Measurements from ENCODE around the gene ZFAND3.

The ZFAND3 gene

DNA sequence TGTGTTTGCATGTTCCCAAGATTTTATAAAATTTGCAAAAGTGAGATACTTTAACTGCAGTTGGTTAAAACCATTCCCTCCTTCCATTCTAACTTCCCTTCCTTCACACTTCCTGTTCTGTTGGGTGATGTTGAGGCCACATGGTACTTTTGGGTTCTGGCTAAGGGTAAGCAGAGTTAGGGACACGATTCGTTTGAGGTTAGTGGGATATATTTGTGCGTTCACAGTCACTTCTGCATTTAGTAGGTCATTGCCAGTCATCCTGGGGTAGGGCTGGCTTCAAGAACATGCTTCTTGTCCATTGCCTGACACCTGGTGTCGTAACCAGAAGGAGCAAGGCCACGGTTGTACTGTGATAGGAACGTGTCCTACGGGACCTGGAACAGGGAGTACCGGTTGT lies 340.1 kb downstream of the ZFAND3 start:
- FAIRE-seq: no peak

DNA sequence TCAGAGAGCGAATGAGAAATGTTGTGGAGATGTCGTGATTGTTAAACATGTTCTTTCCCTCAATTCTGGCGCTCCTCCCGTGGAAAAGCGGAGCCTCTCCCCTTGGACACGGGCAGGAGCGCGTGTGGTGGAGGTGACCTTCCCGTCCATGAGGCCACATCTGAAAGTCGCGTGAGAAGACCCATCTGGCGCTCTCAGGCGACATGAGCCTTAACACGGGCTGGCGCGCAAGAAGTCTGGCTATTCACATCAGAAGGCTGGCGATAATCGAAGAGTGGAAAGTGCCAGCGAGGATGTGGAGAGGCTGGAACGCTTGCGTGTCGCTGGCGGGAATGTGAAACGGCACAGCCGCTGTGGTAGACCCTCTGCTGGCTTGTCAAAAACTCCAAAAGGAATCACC lies 341.3 kb downstream of the ZFAND3 start:
- FAIRE-seq: no peak

DNA sequence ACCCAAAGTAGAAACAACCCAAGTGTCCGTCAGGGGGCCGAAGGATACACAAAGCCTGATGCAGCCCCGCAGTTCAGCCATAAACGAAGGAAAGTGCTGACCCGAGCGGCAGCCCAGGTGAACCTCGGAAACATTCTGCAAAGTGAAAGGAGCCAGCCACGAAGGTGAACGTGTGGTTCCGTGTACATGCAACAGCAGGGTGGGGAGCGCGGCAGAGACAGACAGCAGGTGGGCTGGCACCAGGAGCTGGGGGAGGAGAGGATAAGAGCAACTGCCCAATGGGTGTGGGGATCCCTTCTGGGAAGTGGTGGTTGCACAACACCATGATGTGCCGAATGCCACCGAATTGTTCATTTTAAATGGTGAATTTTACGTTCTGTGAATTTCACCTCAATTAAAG lies 341.8 kb downstream of the ZFAND3 start:
- FAIRE-seq: no peak

DNA sequence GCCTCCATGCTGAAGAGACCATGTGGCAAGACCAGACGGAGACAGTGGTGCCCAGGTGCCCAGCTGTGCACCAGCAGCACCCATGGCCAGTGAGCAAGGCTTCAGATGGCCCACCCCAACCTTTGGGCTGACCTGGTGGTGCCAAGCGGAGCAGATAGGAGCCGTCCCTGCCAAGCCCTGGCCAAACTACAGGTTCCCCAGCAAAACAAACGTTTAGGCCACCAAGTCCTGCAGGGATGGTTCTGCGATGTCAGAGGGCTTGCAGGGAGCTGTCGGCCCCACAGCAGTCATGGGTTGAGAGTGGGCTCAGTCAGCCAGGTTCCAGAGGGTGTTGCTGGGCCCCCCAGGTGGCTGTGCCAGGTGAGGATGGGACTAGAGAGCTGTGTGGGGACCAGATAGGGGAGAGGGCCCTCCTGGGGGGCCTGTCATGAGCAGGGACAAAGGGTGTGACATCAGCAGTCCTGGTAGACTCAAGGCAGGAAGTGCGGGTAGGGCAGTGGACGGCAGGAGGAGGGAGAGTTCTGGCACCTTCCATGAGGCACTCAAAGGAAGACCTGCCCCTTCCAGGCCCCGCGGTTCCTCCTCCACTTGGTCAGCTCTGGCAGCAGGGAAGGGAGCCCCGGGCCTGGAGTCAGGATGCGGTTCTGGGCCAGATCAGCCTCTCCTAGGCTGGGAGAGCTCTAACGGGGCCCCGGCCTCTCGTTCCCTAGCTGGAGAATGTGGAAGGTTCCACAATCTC lies 342.4 kb downstream of the ZFAND3 start:
- FAIRE-seq: no peak

DNA sequence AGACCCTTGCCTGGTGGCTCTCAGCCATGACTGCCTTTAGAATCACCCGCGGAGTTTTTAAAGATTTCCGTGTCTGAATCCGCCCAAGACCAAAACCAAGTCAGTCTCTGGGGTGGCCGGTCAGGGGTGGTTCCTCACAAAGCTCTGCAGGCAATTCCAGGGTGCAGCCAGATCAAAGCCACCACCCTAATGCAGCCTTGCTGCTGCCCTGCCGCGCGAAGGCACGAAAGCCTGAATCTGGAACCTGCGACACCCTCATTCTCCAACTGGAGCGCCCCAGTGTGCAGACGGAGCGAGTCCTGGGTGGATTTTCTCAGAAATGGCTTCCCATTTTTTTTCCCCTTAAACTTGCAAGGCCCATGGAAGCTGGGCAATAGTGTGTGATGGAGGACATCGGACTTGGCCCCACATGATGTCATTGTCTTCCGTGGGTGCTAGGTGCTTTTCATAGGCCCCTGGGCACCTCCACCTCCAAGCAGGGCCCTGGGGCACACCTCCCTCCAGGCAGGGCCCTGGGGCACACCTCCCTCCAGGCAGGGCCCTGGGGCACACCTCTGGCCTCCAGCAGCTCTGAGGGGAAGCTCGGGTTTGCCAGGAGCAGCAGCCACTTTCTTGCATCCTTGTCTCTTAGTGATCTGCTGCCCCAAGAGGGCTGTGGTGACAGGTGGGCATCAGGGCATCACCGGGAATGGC lies 343.1 kb downstream of the ZFAND3 start:
- FAIRE-seq: no peak

DNA sequence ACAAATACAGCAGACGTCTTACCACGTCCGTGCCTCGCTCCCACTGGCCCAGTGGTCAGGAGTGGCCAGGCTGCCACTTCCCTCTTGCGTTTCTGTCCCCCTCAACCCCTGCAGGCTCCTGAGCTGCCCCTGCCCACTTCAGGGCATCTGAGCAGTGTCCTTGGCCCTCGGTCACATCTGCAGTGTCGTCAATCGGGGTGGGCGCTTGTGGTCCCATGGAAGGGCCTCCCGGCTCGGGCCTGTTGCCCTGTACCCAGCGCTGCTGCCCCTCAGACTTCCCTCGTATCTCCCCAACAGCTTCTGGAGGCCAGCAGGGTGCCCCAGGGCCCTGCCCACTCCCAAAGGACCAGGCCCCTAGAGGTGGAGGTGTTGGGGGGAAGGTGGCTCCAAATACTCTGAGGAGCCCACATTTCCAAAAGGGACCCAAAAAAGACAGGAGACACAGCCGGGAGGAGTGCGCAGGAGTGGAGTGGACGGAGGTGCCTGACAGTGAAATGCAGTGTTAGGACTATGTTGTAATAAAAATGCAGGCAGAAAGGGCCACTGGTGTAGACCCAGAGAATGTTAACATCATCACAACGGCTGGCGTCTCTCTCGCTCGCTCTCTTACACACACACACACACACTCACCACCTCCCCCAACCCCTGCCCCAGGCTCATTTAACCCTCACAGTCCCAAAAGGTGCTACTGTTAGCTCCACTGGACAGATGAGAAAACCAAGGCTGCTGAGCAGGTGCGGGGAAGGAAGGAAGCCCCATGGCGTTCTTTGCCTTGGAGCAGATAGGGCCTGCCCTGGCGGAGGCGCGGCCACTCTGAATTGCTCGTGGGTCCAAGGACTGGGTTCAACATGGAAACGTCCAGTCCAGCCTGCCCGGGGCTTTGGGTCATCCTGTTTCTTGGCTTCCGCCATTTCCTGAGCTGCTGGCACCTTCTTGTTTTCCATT lies 343.9 kb downstream of the ZFAND3 start:
- no peak for FAIRE-seq

DNA sequence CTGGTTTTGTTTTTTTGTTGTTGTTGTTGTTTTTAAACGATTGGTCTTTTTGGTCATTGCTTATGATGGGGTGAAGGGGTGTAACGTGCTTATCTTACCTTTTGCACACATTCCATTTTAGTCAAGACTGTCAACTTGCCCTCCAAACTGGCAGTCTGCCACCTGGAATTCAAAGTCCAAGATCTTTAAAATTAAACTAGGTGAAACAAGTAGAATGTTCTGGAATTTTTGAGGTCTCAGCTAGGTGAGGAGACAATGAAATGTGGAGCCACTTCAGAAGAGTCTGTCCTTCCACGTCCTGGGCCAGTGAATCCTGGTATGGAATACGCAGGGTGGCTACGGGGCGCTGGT lies 344.6 kb downstream of the ZFAND3 start:
- no peak for FAIRE-seq

DNA sequence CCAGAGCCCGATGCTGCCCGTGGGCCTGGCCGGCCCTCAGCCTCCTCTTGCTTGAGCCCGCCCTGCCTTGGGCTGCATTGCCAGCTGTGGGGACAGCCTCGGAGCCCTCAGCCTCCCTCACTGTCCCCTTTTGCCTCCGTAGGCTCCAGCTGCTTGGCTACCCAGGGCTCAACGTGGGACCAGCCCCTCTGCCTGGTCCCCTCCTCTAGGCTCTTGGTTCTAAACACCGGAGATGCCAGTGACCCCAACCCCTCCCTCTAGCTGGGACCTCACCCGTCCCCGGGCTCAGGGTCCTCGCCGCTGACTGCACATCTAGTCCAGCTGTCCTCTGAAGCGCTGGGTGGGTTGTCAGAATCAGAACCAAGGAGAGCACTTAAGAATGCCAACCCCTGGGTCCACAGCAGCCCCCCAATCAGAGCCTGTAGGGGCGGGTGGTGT lies 345.2 kb downstream of the ZFAND3 start:
- FAIRE-seq: no peak

DNA sequence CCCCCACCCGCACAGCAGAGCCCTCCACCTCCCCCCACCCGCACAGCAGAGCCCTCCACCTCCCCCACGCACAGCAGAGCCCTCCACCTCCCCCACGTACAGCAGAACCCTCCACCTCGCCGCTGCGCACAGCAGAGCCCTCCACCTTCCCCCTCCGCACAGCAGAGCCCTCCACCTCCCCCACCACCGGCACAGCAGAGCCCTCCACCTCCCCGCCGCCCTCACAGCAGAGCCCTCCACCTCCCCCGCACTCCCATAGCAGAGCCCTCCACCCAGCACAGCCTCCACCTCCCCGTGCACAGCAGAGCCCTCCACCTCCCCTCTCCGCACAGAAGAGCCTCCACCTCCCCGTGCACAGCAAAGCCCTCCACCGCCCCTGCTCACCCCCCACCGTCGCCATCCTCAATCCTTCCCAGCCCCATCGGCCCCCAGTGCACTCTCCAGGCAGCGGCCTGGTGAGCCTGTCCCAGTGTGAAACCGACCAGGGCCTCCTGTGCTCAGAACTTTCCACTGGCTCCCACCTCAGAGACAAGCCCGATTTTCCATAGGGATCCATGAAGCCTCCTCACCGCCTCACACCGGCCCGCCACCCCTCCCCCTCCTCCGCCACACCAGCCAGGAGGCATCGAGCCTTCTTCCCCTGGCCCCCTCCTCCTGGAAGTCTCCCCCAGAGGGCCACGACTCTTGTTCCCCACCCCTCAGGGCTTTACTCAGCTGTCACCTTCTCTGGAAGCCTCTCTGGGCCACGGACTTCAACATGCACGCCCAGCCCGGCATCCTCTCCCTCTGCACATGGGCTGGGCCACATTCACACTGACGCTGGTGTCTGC lies 347.1 kb downstream of the ZFAND3 start:
- FAIRE-seq: no peak

DNA sequence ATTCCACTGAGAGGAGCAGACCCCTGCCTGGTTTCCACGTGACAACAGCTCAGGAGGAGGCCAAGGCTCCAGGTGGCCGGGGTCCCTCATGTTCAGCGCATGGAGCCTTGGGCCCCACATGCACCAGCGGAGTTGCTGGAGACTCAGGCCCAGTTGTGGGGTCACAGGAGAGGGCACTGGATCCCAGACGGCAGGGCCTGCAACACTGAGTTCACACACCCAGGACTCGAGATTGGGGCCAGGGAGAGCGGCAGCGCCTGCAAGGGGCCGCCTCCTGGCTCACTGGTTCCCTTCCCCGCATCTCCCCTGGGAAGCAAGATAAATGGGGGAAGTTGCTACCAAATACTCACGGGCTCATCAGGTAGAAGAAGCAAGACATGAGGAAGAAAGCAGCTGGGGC lies 348.1 kb downstream of the ZFAND3 start:
- no peak for FAIRE-seq

DNA sequence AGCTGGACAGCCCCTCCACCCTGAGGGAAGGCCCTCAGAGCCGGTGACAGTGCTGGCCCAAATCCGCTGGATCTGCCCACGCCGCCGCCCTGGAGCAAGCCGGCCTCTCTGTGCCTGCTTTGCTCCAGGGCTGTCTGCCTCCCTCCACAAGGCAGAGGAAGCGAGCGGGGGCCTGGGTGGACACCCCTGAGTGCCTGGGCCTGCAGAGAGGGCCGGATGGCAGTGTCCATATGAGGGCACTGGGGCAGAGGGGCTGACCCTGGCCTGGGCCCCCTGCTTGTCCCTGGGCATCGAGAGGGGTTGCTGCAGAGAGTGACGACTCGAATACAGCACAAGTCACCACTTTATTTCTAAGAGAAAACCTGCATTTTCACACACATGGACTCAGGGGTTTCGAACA lies 348.6 kb downstream of the ZFAND3 start:
- no peak for FAIRE-seq

DNA sequence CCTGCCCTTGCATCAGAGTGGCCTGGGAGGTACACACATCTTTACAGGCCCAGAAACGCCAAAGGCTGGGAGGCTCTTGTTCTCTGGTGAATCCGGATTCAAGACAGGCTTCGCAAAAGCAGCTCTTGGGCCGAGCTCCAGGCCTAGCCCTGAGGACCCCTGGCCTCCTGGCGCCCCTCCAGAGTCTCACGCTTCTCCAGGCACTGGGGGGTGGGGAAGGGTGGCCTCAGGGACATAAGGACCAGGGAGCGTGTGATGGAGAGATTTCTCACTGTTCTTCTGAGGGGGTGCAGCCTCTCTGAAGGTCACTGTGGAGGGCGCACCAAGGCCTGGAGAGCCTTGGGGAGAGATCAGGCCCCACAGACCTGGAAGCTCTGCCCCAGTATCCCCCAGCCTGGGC lies 349.2 kb downstream of the ZFAND3 start:
- FAIRE-seq: no peak

DNA sequence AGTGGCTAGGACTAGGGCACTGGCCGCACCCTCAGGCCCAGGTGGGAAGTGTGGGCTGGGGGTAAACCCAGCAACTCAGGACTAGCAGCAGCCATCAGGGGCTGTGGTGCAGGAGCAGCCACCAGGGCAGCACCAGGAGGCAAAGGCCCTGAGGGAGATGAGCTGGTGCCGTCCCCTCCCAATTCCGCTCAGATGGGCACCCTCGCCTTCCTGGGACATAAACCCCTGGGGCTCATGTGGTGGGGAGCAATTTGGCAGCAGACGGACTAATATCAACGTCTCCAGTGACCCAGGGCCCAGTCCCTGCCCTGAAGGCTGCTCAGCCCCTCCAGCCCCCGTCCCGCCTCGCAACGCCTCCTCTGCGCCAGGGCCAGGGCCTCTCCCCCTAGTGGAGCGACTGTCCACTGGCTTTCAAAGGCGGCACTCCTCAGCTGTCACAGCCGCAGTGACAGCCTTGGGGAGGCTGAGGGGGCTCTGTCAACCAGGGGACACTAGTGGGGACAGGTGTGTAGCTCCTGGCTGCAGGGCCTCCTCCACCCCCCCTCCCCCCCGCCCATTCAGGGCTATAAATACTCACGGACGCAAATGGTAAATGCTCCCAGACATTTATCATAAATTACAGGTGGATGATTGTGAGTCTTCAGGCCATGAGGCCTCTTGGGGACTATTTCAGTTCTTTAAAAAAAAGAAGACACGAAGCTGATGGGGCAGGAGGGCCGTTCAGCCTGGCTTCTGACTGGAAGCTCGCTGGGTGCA lies 349.9 kb downstream of the ZFAND3 start:
- no peak for FAIRE-seq

DNA sequence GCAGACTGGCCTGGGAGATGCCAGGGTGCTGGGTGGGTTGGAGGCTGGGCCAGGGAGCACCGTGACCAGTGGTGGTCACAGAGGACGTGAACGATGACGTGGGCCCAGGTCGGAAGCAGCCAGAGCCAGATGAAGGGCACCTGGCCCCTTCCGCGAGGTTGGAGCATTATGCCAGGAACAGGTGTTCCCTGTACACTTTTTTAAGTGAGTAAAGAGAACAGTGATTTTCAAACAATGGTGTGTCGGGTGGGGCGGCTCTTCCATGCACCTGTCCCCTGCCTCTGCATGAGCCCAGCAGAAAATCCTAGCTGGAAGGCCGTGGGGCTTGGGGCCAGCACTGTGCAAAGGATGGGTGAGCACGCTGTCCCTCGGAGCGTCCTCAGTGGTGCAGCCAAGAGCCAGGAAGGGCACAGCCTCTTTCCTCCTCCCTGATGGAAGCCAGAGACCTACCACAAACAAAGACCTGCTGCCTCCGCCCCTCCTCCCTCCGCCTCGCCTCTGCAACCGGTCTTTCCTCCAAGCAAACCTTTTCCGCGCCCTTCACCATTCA lies 350.5 kb downstream of the ZFAND3 start:
- no peak for FAIRE-seq

DNA sequence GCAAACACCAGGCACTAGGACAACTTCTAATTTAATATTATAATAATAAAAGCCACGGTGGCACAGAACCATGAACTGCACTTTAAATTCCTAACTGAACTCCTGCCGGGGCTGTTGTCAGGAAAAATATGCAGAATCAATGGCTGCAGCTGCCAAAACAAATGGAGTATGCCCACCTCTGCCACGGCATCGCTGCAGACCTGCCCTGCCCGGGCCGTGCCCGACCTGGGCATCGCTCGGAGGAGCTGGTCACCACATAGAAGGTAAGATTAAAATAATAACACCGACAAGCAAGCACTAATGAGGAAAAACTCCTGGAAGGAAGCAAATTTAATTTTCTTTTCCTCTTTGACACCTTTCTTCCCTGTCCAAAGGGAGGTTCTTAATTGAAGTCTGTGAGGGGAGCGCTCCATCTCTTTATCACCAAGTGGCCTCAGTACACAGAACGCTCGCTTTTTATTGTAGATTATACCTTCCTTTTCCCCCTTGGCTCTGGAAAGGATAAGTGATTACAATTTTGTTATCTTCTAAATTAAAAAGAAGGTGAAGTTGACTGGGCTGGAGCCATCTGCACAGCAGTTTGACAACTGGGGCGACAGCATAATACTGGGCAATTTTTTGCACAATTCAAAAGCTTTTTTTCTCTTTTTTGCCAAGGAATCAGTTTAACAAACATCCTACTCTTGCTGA lies 351.3 kb downstream of the ZFAND3 start:
- no peak for FAIRE-seq

DNA sequence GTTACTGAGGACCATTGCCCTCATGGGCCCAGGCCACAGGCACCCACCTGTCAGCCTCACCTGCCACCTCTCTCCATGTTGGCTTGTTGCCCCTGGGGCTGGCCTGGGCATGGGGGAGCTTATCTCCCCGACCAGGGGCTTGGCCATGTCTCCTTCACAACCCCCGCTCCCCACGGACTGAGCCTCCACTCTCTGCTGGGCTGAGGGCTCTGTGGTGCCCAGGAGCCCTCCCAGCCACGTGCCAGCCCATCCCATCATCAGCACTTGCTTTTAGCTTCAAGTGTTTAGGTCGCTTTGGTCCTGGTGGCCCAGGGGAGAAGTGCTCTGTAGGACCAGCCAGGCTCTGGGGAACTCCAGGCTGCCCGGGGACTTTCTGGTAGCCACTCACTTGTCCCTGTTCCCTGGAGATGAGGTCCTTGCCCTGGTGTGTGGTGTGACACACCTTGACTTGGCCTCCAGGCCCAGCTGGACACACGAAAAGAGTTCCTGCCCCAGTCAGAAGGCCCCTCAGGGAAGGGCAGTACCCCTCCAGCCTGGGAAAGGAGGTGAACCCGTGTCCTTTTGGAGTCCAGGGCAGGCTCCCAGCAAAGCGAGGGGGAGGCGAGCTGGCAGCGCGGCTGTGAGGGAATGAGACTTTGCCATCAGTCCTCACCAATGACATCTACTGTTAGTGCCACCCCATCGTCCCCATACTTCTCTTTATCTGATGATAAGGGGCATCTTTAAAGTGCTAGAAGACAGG lies 352.6 kb downstream of the ZFAND3 start:
- no peak for FAIRE-seq

DNA sequence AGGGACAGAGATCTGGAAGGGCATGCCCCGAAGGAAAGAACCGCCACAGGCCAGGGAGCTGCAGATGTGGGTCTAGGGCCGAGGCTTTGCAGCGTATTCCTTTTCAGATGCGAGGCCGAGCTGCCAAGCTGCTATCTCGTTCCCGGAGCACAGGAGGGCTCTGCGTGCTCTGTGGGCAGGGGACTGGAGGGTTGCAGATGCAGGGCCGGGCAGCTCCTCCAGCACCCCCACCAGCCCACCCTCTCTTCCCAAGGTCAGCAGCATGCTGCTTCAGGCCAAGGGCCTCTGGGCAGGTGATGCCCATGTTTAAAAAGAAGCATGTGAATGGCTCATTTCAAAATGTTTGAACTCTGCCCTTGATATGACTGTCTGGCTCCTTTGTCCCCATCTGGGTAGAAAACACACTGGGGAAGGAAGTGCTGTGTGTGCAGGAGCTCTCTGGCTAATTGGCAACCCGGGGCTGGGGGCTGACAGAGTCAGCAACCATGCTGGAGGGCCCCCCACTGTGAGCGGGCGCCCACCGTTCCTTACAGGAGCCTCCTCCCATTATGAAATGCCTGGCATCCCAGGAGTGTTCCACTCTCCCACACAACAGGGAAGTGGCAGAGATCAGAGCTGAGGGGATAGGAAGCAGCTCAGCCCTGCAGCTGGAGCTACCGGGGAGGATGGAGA lies 353.3 kb downstream of the ZFAND3 start:
- FAIRE-seq: no peak

DNA sequence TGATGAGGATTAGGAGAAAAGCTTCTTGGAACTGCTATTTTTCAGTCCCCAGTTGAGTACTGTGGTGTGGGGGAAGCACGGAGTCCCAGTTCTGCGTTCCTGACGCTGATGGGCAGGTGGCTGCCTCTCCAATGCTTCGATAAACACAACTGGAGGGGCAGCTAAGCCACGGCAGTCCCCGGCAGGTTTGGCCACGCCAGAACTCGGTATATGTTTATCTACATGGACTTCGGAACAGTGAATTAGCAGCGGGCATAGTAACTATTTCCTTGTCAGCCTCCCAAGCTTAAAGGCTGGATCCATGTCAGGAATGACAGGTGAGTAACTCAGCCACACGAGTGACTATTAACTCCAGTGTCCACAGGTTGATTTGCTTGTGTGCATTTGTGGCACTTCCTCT lies 354.4 kb downstream of the ZFAND3 start:
- no peak for FAIRE-seq

DNA sequence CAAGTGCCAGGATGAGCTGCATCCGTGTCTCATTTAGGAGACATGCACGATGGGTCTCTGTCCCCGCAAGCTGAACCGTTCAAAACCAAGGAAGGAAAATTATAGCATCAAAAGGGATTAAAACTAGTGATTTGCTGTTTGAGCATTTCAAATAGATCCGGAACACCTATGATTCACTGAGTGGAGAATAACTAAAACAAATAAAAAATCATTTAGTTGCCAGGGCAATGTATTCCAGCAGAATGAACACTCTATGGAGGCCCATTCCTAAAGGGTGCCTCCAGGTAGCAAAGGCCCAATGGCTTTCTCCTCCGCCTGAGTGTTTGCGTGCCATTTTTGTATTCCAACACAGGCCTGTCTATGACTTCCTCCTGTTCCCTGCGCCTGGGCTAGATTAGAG lies 354.8 kb downstream of the ZFAND3 start:
- FAIRE-seq: no peak

Measured in endometrium (tissue), 2 donors.